NB4 (cell line): ENCODE results near the gene INO80.

Experiments
- MAX ChIP-seq: IDR thresholded peaks from 2 replicates; pipeline ENCODE4 v1.6.1; 2011; ENCODE audit warnings: low read depth, low read length
- MYC ChIP-seq: IDR thresholded peaks from 2 replicates; pipeline ENCODE4 v1.6.1; 2011; ENCODE audit warnings: low read depth, low read length
- POLR2A ChIP-seq: IDR thresholded peaks from 2 replicates; pipeline ENCODE4 v1.6.1; 2011; ENCODE audit warnings: mild to moderate bottlenecking; ENCODE audit not compliant: insufficient read length; ENCODE audit errors: extremely low read depth
- TF ChIP-seq, protein P1 (sequence below): IDR thresholded peaks from one replicate; pipeline ENCODE4 v1.5.1; 2012; ENCODE audit warnings: low read depth, low read length

- TF ChIP-seq POLR2A = no peak
- TF ChIP-seq, protein P1, sequence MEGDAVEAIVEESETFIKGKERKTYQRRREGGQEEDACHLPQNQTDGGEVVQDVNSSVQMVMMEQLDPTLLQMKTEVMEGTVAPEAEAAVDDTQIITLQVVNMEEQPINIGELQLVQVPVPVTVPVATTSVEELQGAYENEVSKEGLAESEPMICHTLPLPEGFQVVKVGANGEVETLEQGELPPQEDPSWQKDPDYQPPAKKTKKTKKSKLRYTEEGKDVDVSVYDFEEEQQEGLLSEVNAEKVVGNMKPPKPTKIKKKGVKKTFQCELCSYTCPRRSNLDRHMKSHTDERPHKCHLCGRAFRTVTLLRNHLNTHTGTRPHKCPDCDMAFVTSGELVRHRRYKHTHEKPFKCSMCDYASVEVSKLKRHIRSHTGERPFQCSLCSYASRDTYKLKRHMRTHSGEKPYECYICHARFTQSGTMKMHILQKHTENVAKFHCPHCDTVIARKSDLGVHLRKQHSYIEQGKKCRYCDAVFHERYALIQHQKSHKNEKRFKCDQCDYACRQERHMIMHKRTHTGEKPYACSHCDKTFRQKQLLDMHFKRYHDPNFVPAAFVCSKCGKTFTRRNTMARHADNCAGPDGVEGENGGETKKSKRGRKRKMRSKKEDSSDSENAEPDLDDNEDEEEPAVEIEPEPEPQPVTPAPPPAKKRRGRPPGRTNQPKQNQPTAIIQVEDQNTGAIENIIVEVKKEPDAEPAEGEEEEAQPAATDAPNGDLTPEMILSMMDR = no peak
- no peak for TF ChIP-seq MYC
- no peak for TF ChIP-seq MAX
These were observed 160.8 kb downstream of the INO80 start for GRCh38 chr15:40955141-40955903.
